Measurements from ENCODE around the gene MCEMP1. TPM values are rescaled to one million over a fixed set of nuclear protein-coding genes. Genes with fewer than 3 reads are reported as not detected.

Gene MCEMP1
- total and polyA plus RNA-seq, 2 of the 13 experiments (the other 11 are each of a cell fraction or from before 2014, with no cell fraction given), result not detected

- peak; percentile 39; the same call in 1 of the 2 replicates for TF ChIP-seq TFE3 (CRISPR knock-in tag; IDR thresholded peaks at IDR 0.05)
- no peak; the same call in 1 of the 2 replicates for TF ChIP-seq ATF5 (CRISPR knock-in tag; IDR thresholded peaks at IDR 0.05; ENCODE audit: low read depth)
- no peak for TF ChIP-seq CC2D1A (CRISPR knock-in tag; IDR thresholded peaks at IDR 0.05)
- TF ChIP-seq MYC (CRISPR knock-in tag; IDR thresholded peaks at IDR 0.05; ENCODE audit: borderline replicate concordance), result peak; percentile 65
- TF ChIP-seq, protein P1, sequence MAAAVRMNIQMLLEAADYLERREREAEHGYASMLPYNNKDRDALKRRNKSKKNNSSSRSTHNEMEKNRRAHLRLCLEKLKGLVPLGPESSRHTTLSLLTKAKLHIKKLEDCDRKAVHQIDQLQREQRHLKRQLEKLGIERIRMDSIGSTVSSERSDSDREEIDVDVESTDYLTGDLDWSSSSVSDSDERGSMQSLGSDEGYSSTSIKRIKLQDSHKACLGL (CRISPR knock-in tag; IDR thresholded peaks at IDR 0.05), result peak; percentile 75; the same call in 1 of the 2 replicates
- peak; percentile 81; the same call in 1 of the 2 replicates for TF ChIP-seq ZNF564 (CRISPR knock-in tag; IDR thresholded peaks at IDR 0.05)
- TF ChIP-seq ZNF639 (CRISPR knock-in tag; conservative IDR thresholded peaks at IDR 0.05), result no peak
- TF ChIP-seq MEIS2 (CRISPR knock-in tag; IDR thresholded peaks at IDR 0.05), result no peak
- TF ChIP-seq GABPB1 (CRISPR knock-in tag; IDR thresholded peaks at IDR 0.05), result peak; percentile 75
- no peak for TF ChIP-seq KDM3A (CRISPR knock-in tag; IDR thresholded peaks at IDR 0.05; ENCODE audit: low read depth)
- TF ChIP-seq FOXJ3 (CRISPR knock-in tag; IDR thresholded peaks at IDR 0.05; ENCODE audit: borderline replicate concordance), result no peak
- TF ChIP-seq, protein P2, sequence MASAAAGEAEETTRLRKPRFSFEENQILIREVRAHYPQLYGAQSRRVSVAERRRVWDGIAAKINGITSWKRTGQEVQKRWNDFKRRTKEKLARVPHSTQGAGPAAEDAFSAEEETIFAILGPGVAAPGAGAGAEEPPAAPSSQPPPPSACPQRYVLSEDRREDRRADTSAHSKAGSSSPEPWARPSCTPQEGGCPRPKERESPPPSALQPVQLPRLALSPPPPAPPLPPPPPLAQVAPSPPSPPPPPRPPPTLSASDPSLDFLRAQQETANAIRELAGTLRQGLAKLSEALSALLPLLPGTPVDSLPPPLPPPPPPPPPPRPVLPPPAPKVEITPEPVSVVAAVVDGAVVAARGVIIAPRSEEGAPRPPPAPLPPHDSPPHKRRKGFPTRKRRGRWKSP (CRISPR knock-in tag; IDR thresholded peaks at IDR 0.05), result no peak
- TF ChIP-seq, protein P3, sequence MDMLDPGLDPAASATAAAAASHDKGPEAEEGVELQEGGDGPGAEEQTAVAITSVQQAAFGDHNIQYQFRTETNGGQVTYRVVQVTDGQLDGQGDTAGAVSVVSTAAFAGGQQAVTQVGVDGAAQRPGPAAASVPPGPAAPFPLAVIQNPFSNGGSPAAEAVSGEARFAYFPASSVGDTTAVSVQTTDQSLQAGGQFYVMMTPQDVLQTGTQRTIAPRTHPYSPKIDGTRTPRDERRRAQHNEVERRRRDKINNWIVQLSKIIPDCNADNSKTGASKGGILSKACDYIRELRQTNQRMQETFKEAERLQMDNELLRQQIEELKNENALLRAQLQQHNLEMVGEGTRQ (IDR thresholded peaks at IDR 0.05; ENCODE audit: low read depth, low read length), result no peak
- TF ChIP-seq, protein P3 (CRISPR knock-in tag; IDR thresholded peaks at IDR 0.05; ENCODE audit: borderline replicate concordance), result 0 out of 2 replicates have a peak, but pooled peaks have one; percentile 19
- TF ChIP-seq AGO1 (IDR thresholded peaks at IDR 0.05; ENCODE audit: low read depth, low read length, poor library complexity, severe bottlenecking), result no peak
- no peak for TF ChIP-seq JUNB (CRISPR knock-in tag; IDR thresholded peaks at IDR 0.05; ENCODE audit: borderline replicate concordance)
- TF ChIP-seq ZNF282 (IDR thresholded peaks at IDR 0.05; ENCODE audit: partially characterized antibody), result no peak
- TF ChIP-seq MATR3 (CRISPR knock-in tag; IDR thresholded peaks at IDR 0.05), result no peak
- no peak for TF ChIP-seq ZNF207 (IDR thresholded peaks at IDR 0.05; ENCODE audit: borderline replicate concordance)
- no peak for TF ChIP-seq ZNF710 (CRISPR knock-in tag; IDR thresholded peaks at IDR 0.05; ENCODE audit: borderline replicate concordance)
Measured at GRCh38 chr19:7636691-7637373, 40.1 kb upstream of the MCEMP1 start, which contains the start of gene STXBP2 (continued).

Measured in HepG2 (cell line).